A673 (cell line): Measurements from ENCODE around the gene GFOD2.

Experiments
- CTCF ChIP-seq: fragments of 300-800, 200-600 bp; sonication (generic); conservative IDR thresholded peaks from 2 replicates; pipeline ENCODE4 v1.5.1; 2017; ENCODE audit warnings: low read depth, mild to moderate bottlenecking, antibody characterized with exemption, low read length, moderate library complexity, mixed read lengths
- EZH2 ChIP-seq: fragments of 200-600 bp; sonication (generic); IDR thresholded peaks from 2 replicates; pipeline ENCODE4 v1.6.1; 2017; ENCODE audit warnings: borderline replicate concordance, low read depth, mild to moderate bottlenecking, mixed read lengths, antibody characterized with exemption, low read length; ENCODE audit not compliant: poor library complexity, severe bottlenecking

- TF ChIP-seq CTCF, result no peak
- TF ChIP-seq EZH2, result no peak
Measured at GRCh38 chr16:67741118-67741517, 22.0 kb upstream of the GFOD2 start.
